SU-DHL-6 (cell line): ENCODE results near the gene LMOD1.

Experiments
- EZH2phosphoT487 ChIP-seq: fragments of 200-600 bp; sonication (generic), shearing (Covaris generic); conservative IDR thresholded peaks from 2 replicates; pipeline ENCODE4 v1.6.1; 2018; ENCODE audit warnings: mild to moderate bottlenecking, antibody characterized with exemption, low read length, moderate library complexity, mixed read lengths
- TF ChIP-seq, protein P1 (sequence below): fragments of 200-600 bp; sonication (generic); IDR thresholded peaks from one replicate; pipeline ENCODE4 v1.5.1; 2017; ENCODE audit warnings: antibody characterized with exemption, mild to moderate bottlenecking, low read length, moderate library complexity; ENCODE audit not compliant: insufficient read depth, poor library complexity, severe bottlenecking

GRCh38 chr1:201966171-201966570 is 19.8 kb upstream of the LMOD1 start:
- TF ChIP-seq, protein P1, sequence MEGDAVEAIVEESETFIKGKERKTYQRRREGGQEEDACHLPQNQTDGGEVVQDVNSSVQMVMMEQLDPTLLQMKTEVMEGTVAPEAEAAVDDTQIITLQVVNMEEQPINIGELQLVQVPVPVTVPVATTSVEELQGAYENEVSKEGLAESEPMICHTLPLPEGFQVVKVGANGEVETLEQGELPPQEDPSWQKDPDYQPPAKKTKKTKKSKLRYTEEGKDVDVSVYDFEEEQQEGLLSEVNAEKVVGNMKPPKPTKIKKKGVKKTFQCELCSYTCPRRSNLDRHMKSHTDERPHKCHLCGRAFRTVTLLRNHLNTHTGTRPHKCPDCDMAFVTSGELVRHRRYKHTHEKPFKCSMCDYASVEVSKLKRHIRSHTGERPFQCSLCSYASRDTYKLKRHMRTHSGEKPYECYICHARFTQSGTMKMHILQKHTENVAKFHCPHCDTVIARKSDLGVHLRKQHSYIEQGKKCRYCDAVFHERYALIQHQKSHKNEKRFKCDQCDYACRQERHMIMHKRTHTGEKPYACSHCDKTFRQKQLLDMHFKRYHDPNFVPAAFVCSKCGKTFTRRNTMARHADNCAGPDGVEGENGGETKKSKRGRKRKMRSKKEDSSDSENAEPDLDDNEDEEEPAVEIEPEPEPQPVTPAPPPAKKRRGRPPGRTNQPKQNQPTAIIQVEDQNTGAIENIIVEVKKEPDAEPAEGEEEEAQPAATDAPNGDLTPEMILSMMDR, result no peak
- TF ChIP-seq EZH2phosphoT487, result no peak
